Measurements from ENCODE around the gene UBASH3B.
"Not testable (repeated sequence)": the region's sequence is repeated elsewhere in the genome, so short reads cannot be mapped to it uniquely, and the experiment has no call there.

The UBASH3B gene, protein sequence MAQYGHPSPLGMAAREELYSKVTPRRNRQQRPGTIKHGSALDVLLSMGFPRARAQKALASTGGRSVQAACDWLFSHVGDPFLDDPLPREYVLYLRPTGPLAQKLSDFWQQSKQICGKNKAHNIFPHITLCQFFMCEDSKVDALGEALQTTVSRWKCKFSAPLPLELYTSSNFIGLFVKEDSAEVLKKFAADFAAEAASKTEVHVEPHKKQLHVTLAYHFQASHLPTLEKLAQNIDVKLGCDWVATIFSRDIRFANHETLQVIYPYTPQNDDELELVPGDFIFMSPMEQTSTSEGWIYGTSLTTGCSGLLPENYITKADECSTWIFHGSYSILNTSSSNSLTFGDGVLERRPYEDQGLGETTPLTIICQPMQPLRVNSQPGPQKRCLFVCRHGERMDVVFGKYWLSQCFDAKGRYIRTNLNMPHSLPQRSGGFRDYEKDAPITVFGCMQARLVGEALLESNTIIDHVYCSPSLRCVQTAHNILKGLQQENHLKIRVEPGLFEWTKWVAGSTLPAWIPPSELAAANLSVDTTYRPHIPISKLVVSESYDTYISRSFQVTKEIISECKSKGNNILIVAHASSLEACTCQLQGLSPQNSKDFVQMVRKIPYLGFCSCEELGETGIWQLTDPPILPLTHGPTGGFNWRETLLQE
- 20.0 to 45.6 (median 34.3) reads per million in 9 experiments for total RNA-seq

DNA sequence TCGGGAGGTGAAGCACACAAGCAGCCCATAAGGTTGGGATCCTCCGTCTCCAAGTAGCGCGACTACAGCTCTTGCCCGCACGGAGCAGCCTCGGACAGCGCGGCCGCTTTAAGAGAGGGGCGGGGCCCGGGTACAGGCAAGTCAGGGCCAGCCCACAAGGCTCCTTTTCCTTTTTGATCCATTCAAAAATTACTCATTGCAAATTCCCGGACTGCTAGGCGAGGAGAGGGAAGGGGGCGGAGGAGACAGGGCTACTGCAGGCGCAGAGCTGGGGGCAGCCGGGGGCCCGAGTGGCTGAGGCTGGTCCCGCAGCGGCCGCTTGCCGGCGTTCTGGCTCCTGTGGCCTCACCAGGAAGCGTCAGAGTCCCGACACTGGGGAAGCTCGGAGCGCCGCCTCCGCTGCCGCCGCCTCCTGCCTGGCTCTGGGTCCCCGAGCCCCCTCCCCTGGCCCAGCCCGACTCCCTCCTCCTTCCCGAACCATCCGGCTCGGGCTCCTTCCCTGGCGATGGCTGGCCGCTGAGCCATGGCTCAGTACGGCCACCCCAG lies at the start of gene UBASH3B:
Gene UBASH3B, plus strand, starts transcription at position 196 of the 546 bp plus-strand sequence. Its CDS starts 328 bp downstream, at position 524.
- DNase-seq (peak; percentile 35 to 42 (median 38)), ATAC-seq (replicated peaks) (peak; percentile 74)

GRCh38 chr11:122607162-122607561 lies 48.4 kb upstream of the UBASH3B start:
- H3K9me3 Mint-ChIP-seq; H3K36me3 Mint-ChIP-seq (ENCODE audit: insufficient read depth); DNase-seq; ATAC-seq (replicated peaks); H3K4me3 Mint-ChIP-seq; H3K27ac Mint-ChIP-seq; H3K4me1 Mint-ChIP-seq (ENCODE audit: low read depth in 2 of 2): not testable (repeated sequence)
- peaks cover 20% of the 10 kb centered on the region in 2 donors for H3K27me3 Mint-ChIP-seq

More for the DNA sequence above, at the start of gene UBASH3B:
- Mint-ChIP-seq H3K4me1 (ENCODE audit: low read depth in 2 of 2) (peaks cover 22 to 33% of the 10 kb centered on the region in 2 donors), H3K4me3 (peak within 1 kb of the TSS; percentile 93 to 96), H3K36me3 (ENCODE audit: insufficient read depth) (peaks cover 3% of the 10 kb centered on the region), H3K27ac (peak within 1 kb of the TSS; percentile 65 to 86), H3K9me3 (no peaks in the 10 kb centered on the region), H3K27me3 (peaks cover 6 to 19% of the 10 kb centered on the region in 2 donors)

DNA sequence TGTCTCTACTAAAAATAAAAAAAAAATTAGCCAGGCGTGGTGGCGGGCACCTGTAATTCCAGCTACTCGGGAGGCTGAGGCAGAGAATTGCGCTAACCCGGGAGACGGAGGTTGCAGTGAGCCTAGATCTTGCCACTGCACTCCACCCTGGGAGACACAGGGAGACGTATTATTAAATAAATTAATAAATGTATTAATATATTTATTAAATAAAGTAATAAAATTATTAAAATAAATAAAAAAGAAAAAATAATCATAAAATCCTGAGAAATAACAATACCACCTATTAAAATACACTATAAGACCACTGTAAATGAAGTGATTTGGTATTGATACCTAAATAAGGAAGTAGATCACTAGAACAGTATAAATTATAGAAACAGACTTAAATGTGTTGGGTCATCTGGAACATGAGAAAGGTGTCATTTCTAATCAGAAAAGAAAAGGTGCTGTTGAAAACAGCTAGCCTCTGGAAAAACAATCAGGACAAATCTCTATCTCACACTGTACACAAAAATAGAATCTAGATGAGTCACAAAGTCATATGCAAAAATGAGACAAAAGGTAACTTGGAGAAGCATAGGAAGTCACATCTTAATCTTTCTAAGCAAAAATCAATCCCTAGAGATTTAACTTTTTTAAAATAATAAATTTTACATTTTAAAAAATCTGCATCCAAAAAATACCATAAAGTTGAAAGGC lies 43.2 kb upstream of the UBASH3B start:
- DNase-seq (no peak), ATAC-seq (replicated peaks) (no peak)
- Mint-ChIP-seq H3K4me3 (no peak overlapping the region), H3K9me3 (no peaks in the 10 kb centered on the region), H3K27me3 (peaks cover 0 to 3% of the 10 kb centered on the region in 2 donors), H3K27ac (no peak overlapping the region), H3K36me3 (ENCODE audit: insufficient read depth) (no peaks in the 10 kb centered on the region), H3K4me1 (ENCODE audit: low read depth in 2 of 2) (no peaks in the 10 kb centered on the region)

- ATAC-seq (replicated peaks) (no peak), DNase-seq (no peak)
- H3K4me1 Mint-ChIP-seq (ENCODE audit: low read depth in 2 of 2), result no peaks in the 10 kb centered on the region
- no peak overlapping the region for H3K4me3 Mint-ChIP-seq
- no peak overlapping the region for H3K27ac Mint-ChIP-seq
- no peaks in the 10 kb centered on the region for H3K9me3 Mint-ChIP-seq
- H3K27me3 Mint-ChIP-seq, result peaks cover 0 to under 1% of the 10 kb centered on the region in 2 donors
- H3K36me3 Mint-ChIP-seq (ENCODE audit: insufficient read depth), result peaks cover 2% of the 10 kb centered on the region
Observed at GRCh38 chr11:122616718-122617117, 38.8 kb upstream of the UBASH3B start.

GRCh38 chr11:122617297-122617696 lies 38.2 kb upstream of the UBASH3B start:
- Mint-ChIP-seq H3K9me3 (no peaks in the 10 kb centered on the region), H3K27ac (no peak overlapping the region), H3K27me3 (peaks cover 0 to 5% of the 10 kb centered on the region in 2 donors), H3K36me3 (ENCODE audit: insufficient read depth) (peaks cover 5% of the 10 kb centered on the region), H3K4me1 (ENCODE audit: low read depth in 2 of 2) (no peaks in the 10 kb centered on the region), H3K4me3 (no peak overlapping the region)
- no peak for ATAC-seq (replicated peaks)
- DNase-seq, result no peak

DNA sequence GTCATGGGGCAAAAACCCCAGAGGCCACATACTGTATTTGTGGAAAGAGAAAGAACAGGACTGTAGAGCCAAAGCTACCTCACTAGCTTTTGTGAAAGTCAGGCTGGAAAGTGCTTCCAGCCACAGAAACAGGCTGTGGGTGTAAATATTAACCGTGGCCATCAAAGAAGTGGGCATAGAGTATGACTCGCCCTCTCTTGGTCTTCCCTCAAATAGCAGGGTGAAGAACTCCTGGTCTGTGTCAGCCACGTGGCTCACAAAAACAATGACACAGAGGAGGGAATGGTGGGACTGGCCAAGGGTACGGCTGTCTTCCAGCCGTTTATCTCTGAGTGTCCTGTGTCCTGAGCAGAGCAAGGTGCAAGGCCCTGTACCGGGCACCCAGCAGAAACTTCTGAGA lies 37.6 kb upstream of the UBASH3B start:
- H3K27ac Mint-ChIP-seq, result no peak overlapping the region
- peaks cover 0 to 5% of the 10 kb centered on the region in 2 donors for H3K27me3 Mint-ChIP-seq
- no peak overlapping the region for H3K4me3 Mint-ChIP-seq
- H3K36me3 Mint-ChIP-seq (ENCODE audit: insufficient read depth), result peaks cover 5% of the 10 kb centered on the region
- DNase-seq (no peak), ATAC-seq (replicated peaks) (no peak)
- no peaks in the 10 kb centered on the region for H3K9me3 Mint-ChIP-seq
- no peaks in the 10 kb centered on the region for H3K4me1 Mint-ChIP-seq (ENCODE audit: low read depth in 2 of 2)

DNA sequence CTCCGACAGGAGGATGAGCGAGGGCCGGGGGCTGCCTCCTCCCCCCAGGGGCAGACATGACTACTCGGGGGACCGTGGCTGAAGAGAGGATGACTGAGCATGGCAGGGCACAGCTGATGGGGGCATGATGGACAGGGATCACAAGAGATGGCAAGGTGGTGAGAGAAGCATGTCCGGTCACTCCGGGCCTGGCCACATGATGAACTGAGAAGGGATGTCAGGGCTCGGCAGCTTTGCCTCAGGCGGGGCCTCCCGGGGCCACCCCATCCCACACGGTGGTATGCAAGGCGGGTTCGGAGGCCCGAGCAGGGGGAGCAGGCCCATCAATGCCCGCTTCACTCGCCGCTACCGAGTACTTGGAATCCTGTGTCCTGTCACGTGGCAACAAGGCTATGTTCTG lies 36.6 kb upstream of the UBASH3B start:
- H3K27ac Mint-ChIP-seq, result no peak overlapping the region
- DNase-seq, result no peak
- peaks cover 5% of the 10 kb centered on the region for H3K36me3 Mint-ChIP-seq (ENCODE audit: insufficient read depth)
- H3K27me3 Mint-ChIP-seq, result peaks cover 5 to 8% of the 10 kb centered on the region in 2 donors
- no peaks in the 10 kb centered on the region for H3K9me3 Mint-ChIP-seq
- no peak overlapping the region for H3K4me3 Mint-ChIP-seq
- H3K4me1 Mint-ChIP-seq (ENCODE audit: low read depth in 2 of 2), result no peaks in the 10 kb centered on the region
- no peak for ATAC-seq (replicated peaks)

- no peaks in the 10 kb centered on the region for H3K4me1 Mint-ChIP-seq (ENCODE audit: low read depth in 2 of 2)
- no peak for DNase-seq
- no peak overlapping the region for H3K27ac Mint-ChIP-seq
- peaks cover 10 to 11% of the 10 kb centered on the region in 2 donors for H3K27me3 Mint-ChIP-seq
- no peak for ATAC-seq (replicated peaks)
- peaks cover 5% of the 10 kb centered on the region for H3K36me3 Mint-ChIP-seq (ENCODE audit: insufficient read depth)
- no peaks in the 10 kb centered on the region for H3K9me3 Mint-ChIP-seq
- no peak overlapping the region for H3K4me3 Mint-ChIP-seq
Observed at GRCh38 chr11:122619757-122620156, 35.8 kb upstream of the UBASH3B start.

DNA sequence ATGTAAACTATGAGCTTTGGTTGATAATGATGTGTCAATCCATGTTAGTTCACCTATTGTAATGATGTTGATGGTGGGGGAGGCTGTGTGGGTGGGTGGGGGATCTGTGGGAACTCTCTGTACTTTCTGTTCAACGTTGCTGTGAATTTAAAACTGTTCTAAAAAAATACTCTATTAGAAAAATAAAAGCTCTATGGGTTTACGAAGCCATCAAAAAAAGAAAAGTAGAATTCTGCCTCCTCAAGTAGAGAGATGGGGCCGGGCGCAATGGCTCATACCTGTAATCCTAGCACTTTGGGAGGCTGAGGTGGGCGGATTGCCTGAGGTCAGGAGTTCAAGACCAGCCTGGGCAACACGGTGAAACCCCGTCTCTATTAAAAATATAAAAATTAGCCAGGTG lies 30.0 kb upstream of the UBASH3B start:
- H3K27ac Mint-ChIP-seq; H3K36me3 Mint-ChIP-seq (ENCODE audit: insufficient read depth); H3K4me3 Mint-ChIP-seq; H3K9me3 Mint-ChIP-seq; ATAC-seq (replicated peaks); DNase-seq; H3K4me1 Mint-ChIP-seq (ENCODE audit: low read depth in 2 of 2): not testable (repeated sequence)
- H3K27me3 Mint-ChIP-seq, result peaks cover 10 to 11% of the 10 kb centered on the region in 2 donors

DNA sequence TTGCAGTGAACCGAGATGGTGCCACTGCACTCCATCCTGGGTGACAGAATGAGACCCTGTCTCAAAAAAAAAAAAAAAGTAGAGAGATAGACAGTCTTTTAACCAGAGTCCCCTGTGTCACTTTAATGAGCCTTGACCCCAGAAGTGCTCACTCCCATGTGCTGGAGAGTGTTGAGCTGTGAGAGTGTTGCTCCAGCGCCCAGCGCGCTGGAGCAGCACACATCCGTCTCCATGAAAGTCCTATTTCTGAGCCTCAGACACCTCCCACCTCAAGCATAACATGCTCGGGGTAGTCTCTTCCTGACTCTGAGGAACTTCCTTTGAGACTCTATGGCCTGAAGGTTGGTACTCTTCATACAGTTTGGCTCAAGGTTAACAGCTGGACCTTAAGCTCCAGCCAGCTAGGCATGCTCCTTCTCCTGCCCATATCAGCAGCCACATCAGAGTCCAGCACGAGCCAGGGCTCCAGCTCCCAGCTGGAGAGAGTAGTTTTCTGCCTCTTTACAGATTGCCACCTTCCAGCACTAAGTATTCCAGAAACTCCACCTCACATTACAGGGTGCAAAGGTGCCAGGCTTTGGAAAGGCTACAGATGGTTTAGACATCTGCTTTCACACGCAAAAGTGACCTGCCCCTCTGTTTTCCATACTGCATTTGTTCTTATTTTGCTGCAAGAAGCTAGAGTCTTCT lies 29.4 kb upstream of the UBASH3B start:
- Mint-ChIP-seq H3K27ac (no peak overlapping the region), H3K27me3 (peaks cover 10 to 11% of the 10 kb centered on the region in 2 donors), H3K4me3 (no peak overlapping the region), H3K4me1 (ENCODE audit: low read depth in 2 of 2) (peaks cover 0 to 4% of the 10 kb centered on the region in 2 donors), H3K36me3 (ENCODE audit: insufficient read depth) (peaks cover 5% of the 10 kb centered on the region), H3K9me3 (no peaks in the 10 kb centered on the region)
- ATAC-seq (replicated peaks) (no peak), DNase-seq (no peak)

GRCh38 chr11:122627745-122628144 lies 27.8 kb upstream of the UBASH3B start:
- Mint-ChIP-seq H3K27me3 (peaks cover 6 to 10% of the 10 kb centered on the region in 2 donors), H3K36me3 (ENCODE audit: insufficient read depth) (no peaks in the 10 kb centered on the region), H3K27ac (no peak overlapping the region), H3K4me1 (ENCODE audit: low read depth in 2 of 2) (peaks cover 0 to 4% of the 10 kb centered on the region in 2 donors), H3K9me3 (no peaks in the 10 kb centered on the region), H3K4me3 (no peak overlapping the region)
- ATAC-seq (replicated peaks) (no peak), DNase-seq (no peak)

- H3K4me3 Mint-ChIP-seq, result no peak overlapping the region
- H3K36me3 Mint-ChIP-seq (ENCODE audit: insufficient read depth), result no peaks in the 10 kb centered on the region
Observed at GRCh38 chr11:122628810-122629555, 26.5 kb upstream of the UBASH3B start.

More at GRCh38 chr11:122628810-122629555, 26.5 kb upstream of the UBASH3B start:
- H3K27me3 Mint-ChIP-seq, result peaks cover 3 to 4% of the 10 kb centered on the region in 2 donors
- H3K4me1 Mint-ChIP-seq (ENCODE audit: low read depth in 2 of 2), result peaks cover 0 to 4% of the 10 kb centered on the region in 2 donors
- ATAC-seq (replicated peaks) (peak; percentile 77), DNase-seq (peak; percentile 48 to 66 (median 50))
- H3K9me3 Mint-ChIP-seq, result no peaks in the 10 kb centered on the region
- no peak overlapping the region for H3K27ac Mint-ChIP-seq
